GM18502 (cell line): ENCODE data around the gene SIDT1.
"Not testable (repeated sequence)": the region's sequence is repeated elsewhere in the genome, so short reads cannot be mapped to it uniquely, and the experiment has no call there.

ENCODE experiments used
- ATAC-seq: cut with Tn5 transposase; IDR thresholded peaks from one replicate; pipeline ENCODE4 v1.9.1; 2021; ENCODE audit warnings: mild to moderate bottlenecking; ENCODE audit not compliant: unreplicated experiment, poor library complexity

SIDT1 gene

DNA sequence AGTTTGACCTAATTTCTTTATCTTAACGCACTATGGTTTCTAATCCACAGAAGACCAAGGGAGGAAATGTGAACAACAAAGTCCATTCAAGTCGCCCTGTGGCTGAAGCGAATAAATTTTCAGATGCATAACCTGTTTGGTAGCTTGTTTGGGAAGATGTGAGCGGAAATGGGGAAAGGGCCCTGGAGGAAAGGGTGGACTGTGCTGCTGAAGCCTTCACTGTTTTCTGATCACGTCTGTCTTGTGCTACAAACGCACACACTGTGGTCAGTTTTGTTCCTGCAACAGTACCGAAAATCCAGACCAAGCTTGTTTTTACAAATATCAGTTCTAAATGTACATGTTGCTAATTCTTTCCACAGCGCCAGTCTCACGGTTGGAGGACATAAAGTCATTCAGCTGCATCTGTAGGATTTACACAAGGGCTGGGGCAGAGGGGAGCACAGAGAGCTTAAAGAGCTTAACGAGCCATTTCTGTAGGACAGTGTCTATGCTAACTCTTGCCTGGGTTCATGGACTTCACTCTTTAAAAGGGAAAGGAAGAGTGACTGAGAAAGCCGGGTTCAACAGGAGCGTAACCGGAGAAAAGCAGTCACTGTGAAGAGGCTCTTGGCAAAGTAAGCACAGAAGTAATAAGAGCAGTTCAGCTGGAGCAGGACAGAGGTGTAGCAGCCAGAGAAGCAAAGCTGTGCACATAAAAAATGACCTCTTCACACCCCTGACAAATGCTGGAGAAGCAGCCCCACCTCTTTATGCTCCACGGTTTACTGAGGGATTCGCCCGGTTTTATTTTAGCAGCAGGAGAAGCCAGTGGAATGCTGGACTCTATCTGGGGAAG lies 97.4 kb downstream of the SIDT1 start:
- no peak for ATAC-seq

DNA sequence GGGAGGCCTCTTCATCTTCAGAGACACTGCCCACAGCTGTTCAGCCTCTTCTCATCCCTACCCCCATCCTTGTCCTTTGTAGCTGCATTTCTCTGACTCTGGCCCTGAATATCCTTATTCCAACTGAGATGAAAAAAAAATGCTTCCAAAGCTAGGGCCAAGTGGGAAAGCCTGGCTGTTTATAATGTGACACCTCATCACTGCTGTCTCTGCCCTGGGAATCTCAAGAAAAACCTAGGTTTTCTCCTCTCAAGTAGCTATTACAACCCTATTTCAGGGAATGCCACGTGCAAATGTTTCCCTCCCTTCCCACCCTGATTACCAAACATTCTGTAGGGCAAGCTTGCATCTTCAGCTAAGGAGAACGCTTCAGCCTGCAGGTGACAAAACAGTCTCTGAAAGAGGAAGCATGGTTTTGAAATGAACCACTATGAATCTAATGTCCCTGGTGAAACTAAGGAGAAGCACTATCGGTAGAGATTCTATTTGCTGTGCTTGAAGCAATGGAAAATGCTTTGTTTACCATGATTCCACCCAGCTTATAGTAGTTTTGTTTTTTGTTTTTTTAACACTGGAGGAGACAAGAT lies 98.7 kb downstream of the SIDT1 start:
- ATAC-seq = no peak

DNA sequence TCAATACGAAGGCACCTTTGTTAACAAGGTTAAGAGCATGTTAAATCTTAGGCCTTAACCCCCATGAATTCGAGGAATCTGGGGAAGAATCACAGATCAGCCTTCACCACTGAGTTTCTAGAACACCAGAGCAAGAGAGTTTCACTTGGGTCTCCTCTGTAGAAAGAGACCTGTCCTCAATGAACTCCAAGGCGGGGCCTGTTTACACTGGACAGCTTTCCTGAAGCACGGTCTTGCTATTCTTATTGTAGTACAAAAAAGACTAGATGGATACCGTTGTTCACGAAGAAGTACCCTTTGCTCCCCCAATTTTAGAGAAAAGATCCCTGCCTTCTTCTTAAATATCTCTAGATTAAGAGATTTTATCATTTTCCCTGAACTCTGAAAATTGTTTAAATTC lies 99.2 kb downstream of the SIDT1 start:
- no peak for ATAC-seq

DNA sequence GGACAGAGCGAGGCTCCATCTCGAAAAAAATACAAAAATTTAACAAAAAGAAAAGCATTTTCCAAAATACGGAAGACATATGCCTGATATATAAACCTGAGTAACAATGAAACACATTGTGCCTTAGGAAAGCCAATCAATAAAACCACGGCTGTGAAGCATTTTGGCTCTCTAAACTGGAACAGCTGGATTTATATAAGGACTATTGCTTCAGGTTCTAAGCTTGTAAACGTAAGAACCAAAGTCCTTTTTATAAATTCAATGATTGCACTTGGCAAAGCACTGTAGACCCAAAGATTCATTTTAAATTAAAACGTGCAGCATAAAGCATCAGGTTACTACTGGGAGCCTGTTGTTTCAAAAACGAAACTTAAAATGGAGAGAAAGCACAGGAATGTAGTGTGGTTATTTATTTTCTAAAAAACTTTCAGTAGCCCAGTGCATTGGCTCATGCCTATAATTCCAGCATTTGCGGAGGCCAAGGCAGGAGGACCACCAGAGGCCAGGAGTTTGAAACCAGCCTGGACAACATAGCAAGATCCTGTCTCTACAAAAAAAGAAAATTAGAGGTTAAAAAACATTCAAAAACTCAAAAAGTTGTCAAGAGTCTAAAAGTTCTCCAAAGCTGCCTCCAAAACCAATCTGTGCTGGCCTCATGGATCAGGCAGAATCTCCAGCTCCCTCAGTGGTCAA lies 102.6 kb downstream of the SIDT1 start:
- no peak for ATAC-seq

DNA sequence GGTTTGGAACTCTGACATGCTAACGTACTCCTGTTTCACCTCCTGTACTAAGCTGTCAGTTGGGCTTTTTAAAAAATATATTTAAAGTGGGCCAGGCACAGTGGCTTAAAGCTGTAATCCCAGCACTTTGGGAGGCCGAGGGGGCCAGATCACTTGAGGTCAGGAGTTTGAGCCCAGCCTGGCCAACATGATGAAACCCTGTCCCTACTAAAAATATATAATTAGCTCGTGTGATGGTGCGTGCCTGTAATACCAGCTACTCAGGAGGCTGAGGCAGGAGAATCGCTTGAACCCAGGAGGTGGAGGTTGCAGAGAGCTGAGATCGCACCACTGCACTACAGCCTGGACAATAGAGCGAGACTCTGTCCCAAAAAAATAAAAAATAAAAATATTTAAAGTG lies 103.7 kb downstream of the SIDT1 start:
- not testable (repeated sequence) for ATAC-seq

DNA sequence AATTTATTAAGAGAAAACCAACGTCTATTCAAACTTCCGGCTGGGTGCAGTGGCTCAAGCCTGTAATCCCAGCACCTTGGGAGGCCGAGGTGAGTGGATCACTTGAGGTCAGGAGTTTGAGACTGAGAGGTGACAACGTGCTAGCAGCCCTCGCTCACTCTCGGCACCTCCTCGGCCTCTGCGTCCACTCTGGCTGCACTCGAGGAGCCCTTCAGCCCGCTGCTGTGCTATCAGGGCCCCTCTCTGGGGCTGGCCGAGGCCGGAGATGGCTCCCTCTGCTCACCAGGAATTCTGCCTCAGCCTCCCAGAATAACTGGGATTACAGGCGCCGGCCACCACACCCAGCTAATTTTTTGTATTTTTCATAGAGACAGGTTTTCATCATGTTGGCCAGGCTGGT lies 105.4 kb downstream of the SIDT1 start:
- no peak for ATAC-seq

DNA sequence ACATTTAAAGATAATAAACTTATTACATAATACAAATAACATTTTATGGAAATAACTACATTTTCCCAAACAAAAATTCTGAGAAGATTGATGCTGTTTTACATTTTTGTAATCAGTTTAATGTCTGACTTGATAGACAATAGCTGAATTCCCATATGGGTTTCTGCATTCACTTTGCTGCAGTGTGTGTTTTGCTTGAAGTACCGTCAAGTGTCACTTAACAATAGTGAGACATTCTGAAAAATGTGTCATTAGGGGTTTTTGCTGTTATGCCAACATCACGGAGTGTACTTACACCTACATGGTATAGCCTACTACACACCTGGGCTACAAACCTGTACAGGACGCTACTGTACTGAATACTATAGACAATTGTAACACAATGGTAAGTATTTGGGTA lies 106.6 kb downstream of the SIDT1 start:
- ATAC-seq = no peak

DNA sequence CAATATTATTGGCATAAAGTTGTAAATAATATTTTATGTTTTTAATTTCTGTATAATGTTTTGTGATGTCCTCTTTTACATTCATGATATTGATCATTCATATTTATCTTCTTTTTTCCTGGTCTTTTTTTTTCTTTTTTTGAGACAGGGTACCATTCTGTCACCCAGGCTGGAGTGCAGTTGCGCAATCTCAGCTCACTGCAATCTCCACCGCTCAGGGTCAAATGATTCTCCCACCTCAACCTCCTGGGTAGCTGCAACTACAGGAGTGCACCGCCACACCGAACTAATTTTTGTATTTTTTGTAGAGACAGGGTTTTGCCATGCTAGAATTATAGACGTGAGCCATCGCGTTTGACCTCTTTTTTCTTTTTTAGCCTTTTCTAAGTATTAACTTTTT lies 111.2 kb downstream of the SIDT1 start:
- no peak for ATAC-seq

DNA sequence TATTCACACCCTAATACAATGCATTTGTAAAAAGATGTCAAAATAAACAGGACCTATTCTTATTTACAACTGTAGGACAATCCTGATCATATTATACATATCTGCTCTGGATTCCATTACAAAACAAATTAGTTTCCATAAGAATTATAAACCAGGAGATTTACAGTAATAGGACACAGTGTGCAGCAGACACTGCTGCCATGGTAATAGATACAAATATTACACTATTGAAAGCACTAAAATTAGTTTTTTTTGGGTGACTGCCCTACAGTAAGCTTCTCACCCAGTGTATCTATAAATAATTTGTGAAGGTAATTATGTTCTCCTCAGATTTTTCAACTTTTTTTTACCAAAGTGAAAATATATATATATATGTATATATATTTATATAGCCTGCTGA lies 116.2 kb downstream of the SIDT1 start:
- ATAC-seq = no peak

DNA sequence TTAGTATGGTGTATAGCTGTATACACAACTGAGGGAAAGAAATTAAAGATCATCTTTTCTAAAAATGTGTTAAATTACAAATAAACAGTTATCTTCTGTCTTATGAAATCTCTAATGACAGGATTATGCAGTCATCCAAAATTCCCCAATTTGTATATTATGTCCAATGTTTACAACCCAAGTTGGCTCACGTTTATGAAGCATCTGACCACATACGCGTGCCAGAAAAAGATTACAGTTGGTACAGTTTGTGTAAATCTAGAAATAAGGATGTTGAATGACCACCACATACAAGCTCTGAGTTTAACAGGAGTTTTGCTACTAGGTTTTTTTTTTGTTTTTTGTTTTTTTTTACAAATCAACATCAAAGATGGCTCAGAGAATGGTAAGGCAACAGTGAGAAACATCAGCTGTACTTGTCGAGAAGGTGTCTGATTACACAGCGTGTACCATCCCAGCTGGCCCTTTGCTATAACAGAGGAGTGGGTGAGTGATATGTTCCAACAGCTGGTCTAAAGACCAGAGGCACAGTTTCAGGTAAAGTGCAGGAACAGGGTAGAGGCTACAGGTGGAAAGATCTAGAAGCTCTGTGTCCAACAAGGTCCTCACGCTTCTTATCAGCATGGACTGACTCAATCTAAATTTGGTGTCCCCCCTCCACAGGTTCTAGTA lies 117.0 kb downstream of the SIDT1 start:
- ATAC-seq = no peak

DNA sequence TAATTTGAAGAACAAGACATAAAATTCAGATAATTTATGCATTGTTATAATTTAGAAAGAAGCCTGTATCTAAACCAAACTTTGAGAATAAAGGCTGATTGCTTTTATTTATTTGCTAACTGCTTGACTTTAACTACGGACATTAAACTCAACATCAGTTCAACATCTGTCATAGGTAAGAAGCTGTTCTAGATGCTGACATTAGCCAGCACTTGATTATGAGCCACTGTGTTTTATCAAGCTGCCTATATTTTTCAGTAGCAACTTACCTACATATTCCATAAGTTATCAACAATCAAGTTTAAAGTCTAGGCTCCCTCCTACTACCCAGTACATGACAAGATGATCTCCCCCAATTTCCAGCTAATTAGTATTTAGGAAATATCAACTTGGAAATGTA lies 122.0 kb downstream of the SIDT1 start:
- no peak for ATAC-seq

DNA sequence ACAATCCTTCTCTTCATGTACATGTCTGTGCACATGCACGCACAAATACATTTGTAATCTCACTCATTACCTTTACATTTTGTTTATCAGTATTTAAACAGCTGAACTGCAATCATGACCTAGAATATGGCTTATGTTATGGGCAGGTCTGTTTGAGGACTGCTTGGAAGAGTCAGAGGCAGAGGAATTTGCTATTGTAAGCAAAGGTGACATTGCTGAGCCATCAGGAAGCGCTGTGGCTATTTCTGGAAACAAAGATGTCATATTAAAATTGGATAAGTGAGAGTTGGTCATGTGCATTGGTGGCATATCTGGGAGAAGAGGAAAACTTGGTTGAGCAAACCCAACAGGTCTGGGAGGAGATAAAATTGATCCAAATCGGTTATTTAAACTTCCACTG lies 122.5 kb downstream of the SIDT1 start:
- ATAC-seq = no peak

DNA sequence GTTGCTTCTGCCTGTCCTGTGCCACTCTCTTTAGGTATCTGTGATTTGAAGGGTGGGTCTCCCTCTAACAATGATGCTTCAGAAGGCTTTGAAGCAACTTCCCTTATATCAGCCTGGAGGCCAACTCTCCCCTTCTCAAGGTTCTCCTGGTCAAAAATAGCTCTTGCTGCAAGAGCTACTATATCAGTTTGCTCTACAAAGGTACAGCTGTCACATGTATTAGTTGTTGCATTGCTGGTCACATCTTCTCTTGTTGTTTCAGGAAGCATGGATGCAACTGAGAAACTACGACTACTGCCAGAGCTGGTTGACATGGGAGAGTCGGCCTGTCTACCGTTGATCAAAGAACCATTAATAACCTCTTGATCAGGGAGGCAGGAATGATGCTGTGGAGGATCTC lies 125.8 kb downstream of the SIDT1 start:
- ATAC-seq = no peak

DNA sequence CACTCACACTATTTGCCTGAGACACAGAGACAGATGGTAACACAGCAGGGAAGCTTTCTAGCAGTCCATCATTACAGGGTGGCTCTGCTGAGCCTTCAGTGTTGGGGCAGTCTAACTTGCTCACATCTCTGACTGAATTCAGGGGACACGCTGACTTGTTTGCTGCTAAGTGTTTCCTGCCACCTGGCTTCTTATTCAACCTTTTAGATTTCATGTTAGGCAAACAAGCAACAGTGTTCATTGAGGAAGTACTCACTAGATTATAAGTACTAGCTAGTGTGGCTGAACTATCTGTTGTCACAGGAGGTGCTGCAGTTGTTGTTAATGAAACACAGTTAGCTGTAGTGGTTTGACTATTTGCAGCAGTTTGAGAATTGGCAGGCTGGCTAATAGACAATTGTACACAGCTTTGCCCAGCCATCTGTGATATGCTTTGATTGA lies 126.8 kb downstream of the SIDT1 start:
- no peak for ATAC-seq

DNA sequence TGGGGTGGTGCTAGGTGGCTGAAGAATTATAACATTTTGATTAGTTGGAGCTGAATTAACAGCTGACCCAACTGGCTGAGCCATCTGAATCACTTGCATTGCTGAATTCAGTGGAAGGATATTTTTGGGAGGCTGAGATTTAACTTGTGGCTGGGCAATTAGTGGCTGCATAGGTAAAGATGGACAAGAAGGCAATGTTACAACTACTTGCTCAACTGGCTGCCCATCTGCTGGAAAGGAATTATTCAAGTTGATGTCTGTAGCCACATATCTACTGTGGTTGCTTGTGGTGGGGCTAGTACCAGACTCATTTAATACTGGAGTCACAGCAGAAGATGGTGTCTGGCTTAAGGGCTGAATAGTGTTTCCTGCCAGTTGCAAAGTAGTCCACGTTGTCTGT lies 127.6 kb downstream of the SIDT1 start:
- no peak for ATAC-seq

DNA sequence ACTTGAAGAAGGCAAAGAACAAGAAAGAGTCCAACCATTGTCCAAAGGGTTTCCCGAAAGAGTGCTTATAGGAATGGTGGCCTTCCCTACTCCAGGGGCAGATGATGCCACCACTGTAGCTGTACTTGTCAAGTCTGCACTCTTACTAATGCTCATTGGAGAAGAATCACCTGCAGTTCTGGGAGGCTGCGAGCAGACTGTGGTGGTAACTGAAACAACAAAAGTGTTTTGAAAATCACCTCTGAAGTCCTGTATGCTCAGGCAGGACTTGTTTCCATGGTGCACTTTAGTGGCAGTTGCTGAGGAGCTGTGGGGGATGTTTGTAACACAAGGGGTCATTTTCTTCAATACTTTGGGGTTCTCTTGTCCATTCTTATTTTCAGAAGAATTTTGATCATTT lies 128.1 kb downstream of the SIDT1 start:
- ATAC-seq = no peak

DNA sequence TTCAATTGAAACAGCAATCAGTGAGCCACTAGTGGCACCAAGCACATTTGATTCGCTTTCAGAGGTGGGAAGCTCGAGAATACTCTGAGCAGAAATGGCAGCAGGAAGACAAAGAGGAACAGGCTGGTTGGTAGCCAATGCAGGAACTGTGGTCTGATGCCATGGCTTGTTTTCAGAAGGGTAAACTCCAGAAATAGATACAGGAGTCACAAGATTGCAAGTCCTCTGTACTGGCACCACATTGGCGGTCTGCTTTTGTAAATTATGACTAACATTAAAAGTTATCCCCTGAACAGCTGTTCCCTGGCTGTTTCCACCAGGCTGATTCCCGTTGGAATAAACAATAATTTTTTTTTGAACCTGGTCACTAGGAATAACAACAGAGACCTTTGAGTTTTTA lies 128.5 kb downstream of the SIDT1 start:
- no peak for ATAC-seq

DNA sequence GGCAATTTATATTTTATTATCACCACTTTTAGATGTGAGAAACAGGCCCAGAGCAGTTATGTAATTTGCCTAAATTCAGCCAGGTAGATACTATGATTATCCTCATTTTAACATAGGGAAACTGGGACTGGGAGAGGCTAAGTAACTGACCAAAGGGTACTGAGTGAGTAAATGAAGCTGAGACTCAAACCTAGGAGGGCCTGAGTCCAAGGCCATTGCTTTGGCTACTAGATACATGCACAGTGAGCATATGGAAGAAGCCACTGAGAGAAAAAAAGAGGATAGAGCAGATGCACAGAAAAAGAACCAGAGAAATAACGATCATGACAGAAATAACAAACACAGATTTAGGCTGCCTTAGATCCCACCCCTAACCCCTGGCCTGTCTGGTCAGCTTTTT lies 130.5 kb downstream of the SIDT1 start:
- no peak for ATAC-seq

DNA sequence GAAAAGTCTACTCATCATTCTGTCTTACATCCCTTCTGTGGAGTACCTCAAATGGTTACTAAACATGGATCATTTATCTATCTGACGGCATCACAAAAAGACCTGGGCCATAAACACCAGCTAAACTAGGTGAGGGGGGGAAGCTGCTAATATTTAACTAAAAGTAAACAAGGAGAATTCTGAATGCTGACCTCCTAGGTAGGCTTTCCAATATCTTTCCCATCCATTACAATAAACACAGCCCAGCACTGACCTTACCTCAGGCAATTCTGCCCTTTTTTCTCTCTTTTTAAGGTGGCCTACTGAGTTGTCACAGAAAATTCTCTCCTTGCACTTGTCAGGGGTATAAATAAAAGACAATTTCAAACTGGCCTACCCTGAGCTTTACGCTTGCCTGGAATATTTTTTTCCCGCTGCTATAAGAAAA lies 131.0 kb downstream of the SIDT1 start:
- ATAC-seq = no peak

DNA sequence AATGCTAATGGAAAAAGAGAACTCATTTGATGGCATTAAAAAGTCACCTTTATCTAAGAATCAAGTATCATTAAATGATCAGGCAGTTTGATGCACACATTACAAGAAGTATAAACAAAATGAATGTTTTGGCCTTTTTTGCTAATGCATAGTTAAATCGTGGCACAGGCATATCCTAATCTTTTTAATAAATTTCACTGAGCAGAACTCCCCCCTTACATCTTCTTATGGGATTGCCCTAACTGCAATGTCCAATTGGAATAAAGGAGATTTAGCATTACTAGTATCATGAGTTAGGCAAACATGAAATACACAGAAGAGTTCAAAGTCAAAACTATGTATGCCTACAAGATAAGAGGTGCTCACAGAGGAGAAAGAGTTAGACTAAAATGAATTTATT lies 131.4 kb downstream of the SIDT1 start:
- ATAC-seq = no peak

DNA sequence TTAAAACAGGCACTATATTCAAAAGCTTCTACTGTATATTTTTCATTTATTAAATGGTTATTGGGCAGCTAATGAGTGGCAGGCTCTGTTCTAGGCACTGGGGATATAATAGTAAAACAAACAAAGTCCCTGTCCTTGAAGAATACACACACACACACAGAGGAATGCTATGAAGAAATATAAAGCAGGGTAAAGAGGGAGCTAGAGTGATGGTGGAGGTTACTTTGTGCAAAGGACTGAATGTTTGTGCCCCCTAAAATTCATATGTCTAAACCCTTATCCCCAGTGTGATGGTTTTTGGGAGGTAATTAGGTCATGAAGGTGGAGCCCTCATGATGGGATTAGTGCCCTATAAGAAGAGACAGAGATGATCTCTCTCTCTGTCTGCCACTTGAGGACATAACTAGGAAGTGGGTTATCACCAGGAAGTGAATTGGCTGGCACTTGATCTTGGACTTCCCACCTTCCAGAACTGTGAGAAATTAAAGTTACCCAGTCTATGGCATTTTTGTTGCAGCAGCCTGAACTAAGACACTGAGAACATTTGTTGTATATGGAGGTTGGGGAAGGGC lies 132.3 kb downstream of the SIDT1 start:
- no peak for ATAC-seq
